HTERT RPE-1 (cell line): ENCODE data around the gene GTPBP2.
"Not testable (repeated sequence)": the region's sequence is repeated elsewhere in the genome, so short reads cannot be mapped to it uniquely, and the experiment has no call there.

Experiments
- in situ Hi-C: fragments of 300-500 bp; cut with MboI; formaldehyde crosslinking; loops from 4 replicates; pipeline ENCODE4 v1.14.3; 2020; ENCODE audit warnings: low sequenced_read_pairs

Gene GTPBP2

GRCh38 chr6:43624786-43625288 lies 4.2 kb downstream of the GTPBP2 start:
- in situ Hi-C loops = no loop called here

- in situ Hi-C loops = no loop called here
These were observed 4.9 kb downstream of the GTPBP2 start for GRCh38 chr6:43623880-43624785.

- in situ Hi-C loops = no loop called here
These were observed 6.5 kb downstream of the GTPBP2 start for GRCh38 chr6:43622541-43622940.

GRCh38 chr6:43621836-43622180 lies 7.3 kb downstream of the GTPBP2 start:
- in situ Hi-C loops = no loop called here

GRCh38 chr6:43621078-43621835 lies 7.8 kb downstream of the GTPBP2 start:
- in situ Hi-C loops = no loop called here

GRCh38 chr6:43616725-43617472 lies 12.2 kb downstream of the GTPBP2 start:
- in situ Hi-C loops = no loop called here

- in situ Hi-C loops = no loop called here
These were observed 14.7 kb downstream of the GTPBP2 start for GRCh38 chr6:43614396-43614730.

- in situ Hi-C loops = no loop called here
These were observed 15.2 kb downstream of the GTPBP2 start for GRCh38 chr6:43613721-43614395.

- in situ Hi-C loops = no loop called here
These were observed 18.6 kb downstream of the GTPBP2 start for GRCh38 chr6:43610431-43610830.

- in situ Hi-C loops = no loop called here
These were observed 19.7 kb downstream of the GTPBP2 start for GRCh38 chr6:43609402-43609801.

GRCh38 chr6:43608807-43609206 lies 20.3 kb downstream of the GTPBP2 start:
- in situ Hi-C loops = no loop called here

GRCh38 chr6:43608310-43608763 lies 20.7 kb downstream of the GTPBP2 start:
- in situ Hi-C loops = no loop called here

- in situ Hi-C loops = no loop called here
These were observed 23.0 kb downstream of the GTPBP2 start for GRCh38 chr6:43606019-43606418.

- in situ Hi-C loops = no loop called here
These were observed 24.9 kb downstream of the GTPBP2 start for GRCh38 chr6:43604174-43604573.

- in situ Hi-C loops = no loop called here
These were observed 28.5 kb downstream of the GTPBP2 start for GRCh38 chr6:43600595-43600994.

GRCh38 chr6:43593938-43594337 lies 35.1 kb downstream of the GTPBP2 start:
- in situ Hi-C loops = no loop called here

GRCh38 chr6:43589564-43589963 lies 39.5 kb downstream of the GTPBP2 start:
- in situ Hi-C loops = not testable (repeated sequence)

GRCh38 chr6:43588194-43588593 lies 40.9 kb downstream of the GTPBP2 start:
- in situ Hi-C loops = no loop called here

GRCh38 chr6:43584892-43585570 lies 44.0 kb downstream of the GTPBP2 start:
- in situ Hi-C loops = no loop called here

- in situ Hi-C loops = no loop called here
These were observed 46.2 kb downstream of the GTPBP2 start for GRCh38 chr6:43582911-43583310.
